DOHH2 (cell line): ENCODE results near the gene ZNF384.

ENCODE experiments used
- H3F3A ChIP-seq: fragments of 200-600 bp; sonication (generic), shearing (Covaris generic); 2 replicates; pipeline ENCODE4 v1.6.0; 2016; ENCODE audit warnings: antibody characterized with exemption, mild to moderate bottlenecking; ENCODE audit not compliant: control insufficient read depth, insufficient read depth
- H3K27ac ChIP-seq: fragments of 200-600 bp; sonication (generic); 2 replicates; pipeline ENCODE4 v1.5.1; 2014; ENCODE audit warnings: low read depth, mild to moderate bottlenecking, low read length, moderate library complexity
- H3K27me3 ChIP-seq: fragments of 200-600 bp; sonication (generic); 2 replicates; pipeline ENCODE4 v1.6.1; 2014; ENCODE audit warnings: mild to moderate bottlenecking, low read length, mixed read lengths; ENCODE audit not compliant: control insufficient read depth
- H3K36me3 ChIP-seq: fragments of 200-600 bp; sonication (generic); 2 replicates; pipeline ENCODE4 v1.6.1; 2014; ENCODE audit warnings: mild to moderate bottlenecking, low read length, moderate library complexity, mixed read lengths; ENCODE audit not compliant: control insufficient read depth
- H3K4me1 ChIP-seq: fragments of 200-600 bp; sonication (generic); 2 replicates; pipeline ENCODE4 v1.6.1; 2014; ENCODE audit warnings: mild to moderate bottlenecking, low read length, mixed read lengths; ENCODE audit not compliant: control insufficient read depth
- H3K4me2 ChIP-seq: fragments of 200-600 bp; sonication (generic); 2 replicates; pipeline ENCODE4 v1.6.0; 2014; ENCODE audit warnings: mild to moderate bottlenecking, low read length, moderate library complexity
- H3K4me3 ChIP-seq: fragments of 200-600 bp; sonication (generic); 2 replicates; pipeline ENCODE4 v1.5.1; 2014; ENCODE audit warnings: mild to moderate bottlenecking, low read length, mixed read lengths
- H3K79me2 ChIP-seq: fragments of 200-600 bp; sonication (generic); 2 replicates; pipeline ENCODE4 v1.6.1; 2014; ENCODE audit warnings: mild to moderate bottlenecking, low read length, mixed read lengths; ENCODE audit not compliant: control insufficient read depth
- H3K9me2 ChIP-seq: fragments of 200-600 bp; sonication (generic); replicated peaks from 2 replicates; pipeline ENCODE4 v1.6.1; 2014; ENCODE audit warnings: mild to moderate bottlenecking, low read length, mixed read lengths; ENCODE audit not compliant: control insufficient read depth
- H3K9me3 ChIP-seq: fragments of 200-600 bp; sonication (generic); 2 replicates; pipeline ENCODE4 v1.6.1; 2014; ENCODE audit warnings: antibody characterized with exemption, low read length, mixed read lengths; ENCODE audit not compliant: control insufficient read depth, insufficient read depth
- H4K20me1 ChIP-seq: fragments of 200-600 bp; sonication (generic); 2 replicates; pipeline ENCODE4 v1.6.0; 2014; ENCODE audit warnings: low read depth, mild to moderate bottlenecking, antibody characterized with exemption, low read length, moderate library complexity; ENCODE audit not compliant: control insufficient read depth, insufficient read depth
- CTCF ChIP-seq: fragments of 200-600 bp; sonication (generic); IDR thresholded peaks from one replicate; pipeline ENCODE4 v1.5.1; 2014; ENCODE audit warnings: antibody characterized with exemption, mild to moderate bottlenecking, low read depth, low read length; ENCODE audit not compliant: poor library complexity, severe bottlenecking
- EZH2phosphoT487 ChIP-seq: fragments of 200-600 bp; sonication (generic); IDR thresholded peaks from 2 replicates; pipeline ENCODE4 v1.6.1; 2017; ENCODE audit warnings: borderline replicate concordance, mild to moderate bottlenecking, antibody characterized with exemption, low read length, moderate library complexity, mixed read lengths

The ZNF384 gene

GRCh38 chr12:6694701-6695100 lies 5.5 kb upstream of the ZNF384 start:
- Histone ChIP-seq H3K4me2 (peak overlapping the region; percentile 98), H3K4me1 (peaks cover 77% of the 10 kb centered on the region), H3F3A (peaks cover 22% of the 10 kb centered on the region), H3K9me3 (no peaks in the 10 kb centered on the region), H4K20me1 (no peaks in the 10 kb centered on the region; the same call in 1 of the 2 replicates), H3K27ac (0 out of 2 replicates have a peak overlapping the region, but pooled peaks have one; percentile 96), H3K79me2 (peaks cover 22% of the 10 kb centered on the region), H3K4me3 (no peak overlapping the region), H3K36me3 (peaks cover 23% of the 10 kb centered on the region), H3K9me2 (no peaks in the 10 kb centered on the region), H3K27me3 (no peaks in the 10 kb centered on the region)
- TF ChIP-seq CTCF (no peak), EZH2phosphoT487 (no peak)

GRCh38 chr12:6693832-6694355 lies 4.7 kb upstream of the ZNF384 start:
- Histone ChIP-seq H3K27ac (no peak overlapping the region), H3K79me2 (peaks cover 27% of the 10 kb centered on the region), H3F3A (peaks cover 22% of the 10 kb centered on the region), H3K9me2 (no peaks in the 10 kb centered on the region), H3K9me3 (no peaks in the 10 kb centered on the region), H3K4me3 (no peak overlapping the region), H4K20me1 (no peaks in the 10 kb centered on the region; the same call in 1 of the 2 replicates), H3K4me1 (peaks cover 69% of the 10 kb centered on the region), H3K36me3 (peaks cover 23% of the 10 kb centered on the region), H3K4me2 (no peak overlapping the region), H3K27me3 (no peaks in the 10 kb centered on the region)
- TF ChIP-seq CTCF = no peak
- TF ChIP-seq EZH2phosphoT487 = no peak

- H3K36me3 ChIP-seq = peaks cover 28% of the 10 kb centered on the region
- peaks cover 37% of the 10 kb centered on the region for H3K79me2 ChIP-seq
- H3K9me2 ChIP-seq = no peaks in the 10 kb centered on the region
- TF ChIP-seq EZH2phosphoT487 = no peak
- no peak overlapping the region for H3K4me2 ChIP-seq
- H3K4me3 ChIP-seq = no peak overlapping the region
- H4K20me1 ChIP-seq = no peaks in the 10 kb centered on the region; the same call in 1 of the 2 replicates
- no peaks in the 10 kb centered on the region for H3K9me3 ChIP-seq
- peaks cover 62% of the 10 kb centered on the region for H3K4me1 ChIP-seq
- peaks cover 15% of the 10 kb centered on the region for H3F3A ChIP-seq
- H3K27ac ChIP-seq = no peak overlapping the region
- no peaks in the 10 kb centered on the region for H3K27me3 ChIP-seq
Observed at GRCh38 chr12:6692888-6693287, 3.7 kb upstream of the ZNF384 start.

GRCh38 chr12:6691473-6691872 lies 2.3 kb upstream of the ZNF384 start:
- Histone ChIP-seq H3K27me3 (no peaks in the 10 kb centered on the region), H3K36me3 (peaks cover 43% of the 10 kb centered on the region), H3K4me1 (peaks cover 63% of the 10 kb centered on the region), H3K27ac (no peak overlapping the region), H4K20me1 (no peaks in the 10 kb centered on the region; the same call in 1 of the 2 replicates), H3K4me3 (no peak overlapping the region), H3F3A (peaks cover 19% of the 10 kb centered on the region), H3K9me3 (no peaks in the 10 kb centered on the region), H3K9me2 (no peaks in the 10 kb centered on the region), H3K79me2 (peaks cover 51% of the 10 kb centered on the region), H3K4me2 (peak overlapping the region; percentile 81; the same call in 1 of the 2 replicates)
- no peak for TF ChIP-seq CTCF
- no peak for TF ChIP-seq EZH2phosphoT487
